GM18507 (cell line): ENCODE measurements around the gene ATP10B.

ENCODE experiments used
- DNase-seq: peaks from one replicate; pipeline ENCODE4 v3.0.0; 2011; ENCODE audit warnings: low read depth; ENCODE audit not compliant: insufficient read length; ENCODE audit errors: extremely low spot score
- FAIRE-seq: peaks from 2 replicates; lab custom pipeline; 2011; peaks lifted over from hg19 to GRCh38; lab: Jason Lieb, UNC

Gene ATP10B

GRCh38 chr5:160649304-160649703, 202.7 kb downstream of the ATP10B start:
- FAIRE-seq (peak; percentile 26), DNase-seq (no peak)

- DNase-seq: no peak
- no peak for FAIRE-seq
Observed at GRCh38 chr5:160646033-160646432, 206.0 kb downstream of the ATP10B start.

GRCh38 chr5:160643616-160644240, 208.3 kb downstream of the ATP10B start:
- FAIRE-seq: no peak
- no peak for DNase-seq

- no peak for DNase-seq
- FAIRE-seq: no peak
Observed at GRCh38 chr5:160641405-160641804, 210.6 kb downstream of the ATP10B start.

- FAIRE-seq (no peak), DNase-seq (no peak)
Observed at GRCh38 chr5:160640406-160640805, 211.6 kb downstream of the ATP10B start.

GRCh38 chr5:160638161-160638742, 213.8 kb downstream of the ATP10B start:
- no peak for DNase-seq
- FAIRE-seq: no peak

GRCh38 chr5:160637357-160638090, 214.5 kb downstream of the ATP10B start:
- DNase-seq: no peak
- no peak for FAIRE-seq

- FAIRE-seq (no peak), DNase-seq (no peak)
Observed at GRCh38 chr5:160635663-160636062, 216.3 kb downstream of the ATP10B start.

GRCh38 chr5:160635046-160635445, 217.0 kb downstream of the ATP10B start:
- DNase-seq: no peak
- FAIRE-seq: no peak

- no peak for DNase-seq
- no peak for FAIRE-seq
Observed at GRCh38 chr5:160629003-160629402, 223.0 kb downstream of the ATP10B start.

GRCh38 chr5:160628619-160628968, 223.4 kb downstream of the ATP10B start:
- FAIRE-seq (no peak), DNase-seq (no peak)

GRCh38 chr5:160627921-160628618, 223.9 kb downstream of the ATP10B start:
- DNase-seq: no peak
- no peak for FAIRE-seq

- no peak for FAIRE-seq
Observed at GRCh38 chr5:160626322-160626721, 225.7 kb downstream of the ATP10B start.

GRCh38 chr5:160621526-160621925, 230.5 kb downstream of the ATP10B start:
- FAIRE-seq (no peak), DNase-seq (no peak)

More at GRCh38 chr5:160626322-160626721, 225.7 kb downstream of the ATP10B start:
- DNase-seq: no peak

- FAIRE-seq: no peak
- DNase-seq: no peak
Observed at GRCh38 chr5:160620401-160620800, 231.6 kb downstream of the ATP10B start.

GRCh38 chr5:160619381-160619780, 232.6 kb downstream of the ATP10B start:
- DNase-seq (no peak), FAIRE-seq (no peak)

- DNase-seq: no peak
- FAIRE-seq: no peak
Observed at GRCh38 chr5:160618286-160618685, 233.7 kb downstream of the ATP10B start.

GRCh38 chr5:160616712-160617497, 235.1 kb downstream of the ATP10B start:
- no peak for DNase-seq

GRCh38 chr5:160614136-160614535, 237.9 kb downstream of the ATP10B start:
- DNase-seq (no peak), FAIRE-seq (no peak)

More at GRCh38 chr5:160616712-160617497, 235.1 kb downstream of the ATP10B start:
- FAIRE-seq: no peak

- FAIRE-seq (peak; percentile 63), DNase-seq (no peak)
Observed at GRCh38 chr5:160605266-160605665, 246.7 kb downstream of the ATP10B start.
